Right lobe of liver (tissue), 6 donors: ENCODE measurements around the gene RNF152. TPM values are rescaled to one million over a fixed set of nuclear protein-coding genes. Genes with fewer than 3 reads are reported as not detected.

ENCODE experiments used
- ATAC-seq, 4 donors: fragments of 200-7000 bp; cut with Tn5 transposase; one replicate each; pipeline ENCODE4 v1.9.1; 2020; ENCODE audit warnings: mild to moderate bottlenecking in 4 of 4, moderate library complexity in 4 of 4
- DNase-seq, 3 donors: peaks; one replicate each; pipeline ENCODE4 v3.0.0-alpha.2; 2020
- H3K27ac ChIP-seq, 3 donors: fragments of 200-600 bp; one replicate each; pipeline ENCODE4 v1.8.0; 2022
- H3K27me3 ChIP-seq, 2 donors: fragments of 200-600 bp; one replicate each; pipeline ENCODE4 v1.8.0; 2022
- H3K36me3 ChIP-seq, 4 donors: fragments of 200-600 bp; sonication (generic) in 1 of 4; one replicate each; pipeline versions ENCODE4 v1.5.1 to v1.8.0; 2017 to 2022; ENCODE audit warnings: control low read depth in 1 of 4
- H3K4me1 ChIP-seq, 4 donors: fragments of 200-600 bp; sonication (generic) in 1 of 4; one replicate each; pipeline versions ENCODE4 v1.5.1 to v1.8.0; 2017 to 2022; ENCODE audit warnings: control low read depth in 1 of 4
- H3K4me3 ChIP-seq, 3 donors: fragments of 200-600 bp; one replicate each; pipeline ENCODE4 v1.8.0; 2022
- H3K9me3 ChIP-seq, 4 donors: fragments of 200-600 bp; sonication (generic) in 1 of 4; one replicate each; pipeline versions ENCODE4 v1.5.1 to v1.8.0; 2017 to 2022; ENCODE audit warnings: control low read depth in 1 of 4
- CTCF ChIP-seq, 4 donors: fragments of 200-600 bp in 3 of 4; fragments of 450-650 bp in 1 of 4; IDR thresholded peaks; one replicate each; pipeline versions ENCODE4 v1.5.1 to v1.8.0; 2016 to 2022; ENCODE audit warnings: antibody characterized with exemption in 4 of 4, mild to moderate bottlenecking in 2 of 4
- POLR2A ChIP-seq: fragments of 450-650 bp; IDR thresholded peaks from one replicate; pipeline ENCODE4 v1.6.1; 2017; ENCODE audit warnings: antibody characterized with exemption, mild to moderate bottlenecking
- WGBS: methylation state at CpG from one replicate; pipeline ENCODE4 v1.1.6; 2018; ENCODE audit warnings: low coverage, low lambda C conversion rate; ENCODE audit not compliant: insufficient coverage; ENCODE audit errors: missing lambda C conversion rate; 5-methylcytosine and 5-hydroxymethylcytosine counted together
- intact Hi-C, 2 donors: fragments of 100-400 bp; cut with DNase I; formaldehyde crosslinking; loops; one replicate each; pipeline versions ENCODE4 v1.11.2 to v1.14.1; 2022
- total RNA-seq, 6 experiments: library from RNA; depleted of rRNA in 2 of 6; stranded (reverse); fragments of >200 nt in 2 of 6; fragmentation: NEBNext Ultra II Directional in 3 of 6; extraction: Animal tissue kit (Norgen Biotek cat#: 25700) in 3 of 6; gene quantifications; one replicate each; pipeline versions ENCODE4 v1.1.0 to v1.2.4, GENCODE V29; 2016 to 2023
- donor health status: DM: no; HTN: yes; CAD: no.
- donor health status: DM: no; HTN: no; CAD: no.
- donor health status: DM: no; HTN: no; CAD: no.
- donor health status: DM: no; HTN: yes; CAD: no.
- donor health status: DM: no; HTN: yes; CAD: no.

RNF152 gene
- total RNA-seq, 6 experiments from 2014 or later, result 19.5 to 101 (median 54.1) TPM

GRCh38 chr18:61861372-61861771 lies 31.4 kb downstream of the RNF152 start:
- TF ChIP-seq POLR2A (no peak), CTCF (IDR thresholded peaks at IDR 0.05) (no peak)
- Histone ChIP-seq H3K27ac (no peak overlapping the region), H3K4me1 (peaks cover 0 to 13% (median 3%) of the 10 kb centered on the region in 4 donors), H3K36me3 (peaks cover 0 to 7% (median 2%) of the 10 kb centered on the region in 4 donors), H3K9me3 (no peaks in the 10 kb centered on the region), H3K27me3 (no peaks in the 10 kb centered on the region), H3K4me3 (no peak overlapping the region)
- no peak for DNase-seq
- 100% methylated on average over 3 of the region's 3 CpGs for WGBS
- no peak for ATAC-seq
- intact Hi-C loops, result no loop called here

- Histone ChIP-seq H3K27me3 (no peaks in the 10 kb centered on the region), H3K4me3 (no peak overlapping the region), H3K9me3 (no peaks in the 10 kb centered on the region), H3K27ac (no peak overlapping the region), H3K4me1 (peaks cover 0 to 4% (median 0%) of the 10 kb centered on the region in 4 donors), H3K36me3 (peaks cover 0 to 7% (median 2%) of the 10 kb centered on the region in 4 donors)
- intact Hi-C loops, result no loop called here
- WGBS, result 89% methylated on average over 4 of the region's 6 CpGs
- DNase-seq (no peak), ATAC-seq (no peak)
- no peak for TF ChIP-seq CTCF (IDR thresholded peaks at IDR 0.05)
- TF ChIP-seq POLR2A, result no peak
Measured at GRCh38 chr18:61860302-61860701, 32.5 kb downstream of the RNF152 start.

- intact Hi-C loops, result no loop called here
- H3K4me1 ChIP-seq, result peaks cover 0 to 10% (median 4%) of the 10 kb centered on the region in 4 donors
- TF ChIP-seq POLR2A (no peak), CTCF (IDR thresholded peaks at IDR 0.05) (no peak)
- H3K36me3 ChIP-seq, result peaks cover 0 to 7% (median 2%) of the 10 kb centered on the region in 4 donors
- H3K9me3 ChIP-seq, result no peaks in the 10 kb centered on the region
- ATAC-seq (no peak), DNase-seq (no peak)
- H3K27me3 ChIP-seq, result no peaks in the 10 kb centered on the region
- no peak overlapping the region for H3K4me3 ChIP-seq
- WGBS, result 93% methylated on average over 7 of the region's 9 CpGs
- H3K27ac ChIP-seq, result no peak overlapping the region
Measured at GRCh38 chr18:61859113-61859512, 33.7 kb downstream of the RNF152 start.

- Histone ChIP-seq H3K27me3 (no peaks in the 10 kb centered on the region), H3K4me1 (peaks cover 0 to 10% (median 5%) of the 10 kb centered on the region in 4 donors), H3K27ac (no peak overlapping the region), H3K36me3 (peaks cover 0 to 7% (median 2%) of the 10 kb centered on the region in 4 donors), H3K4me3 (no peak overlapping the region), H3K9me3 (no peaks in the 10 kb centered on the region)
- intact Hi-C loops, result no loop called here
- WGBS, result 86% methylated on average over 4 of the region's 4 CpGs
- DNase-seq (no peak), ATAC-seq (no peak)
- TF ChIP-seq CTCF (IDR thresholded peaks at IDR 0.05) (no peak), POLR2A (no peak)
Measured at GRCh38 chr18:61856678-61857077, 36.1 kb downstream of the RNF152 start.
